Type B pancreatic cell (in vitro differentiated cells): Measurements from ENCODE around the gene HYLS1. TPM values are rescaled to one million over a fixed set of nuclear protein-coding genes. Genes with fewer than 3 reads are reported as not detected.

ENCODE experiments used
- total RNA-seq: library from RNA; stranded (reverse); gene quantifications from 2 replicates; pipeline ENCODE4 v1.2.1, GENCODE V29; 2021; ENCODE audit warnings: low replicate concordance

The HYLS1 gene
- total RNA-seq, 1 donor from 2014 or later = 6.5 TPM

Other genes with a start within 250 kb of the HYLS1 start
- gene ACRV1, start 206.8 kb upstream of the HYLS1 start, total RNA-seq = not detected in 2 replicates
- gene PATE1, start 141.4 kb upstream of the HYLS1 start, total RNA-seq = not detected in 2 replicates
- gene PATE2, start 108.8 kb upstream of the HYLS1 start, total RNA-seq = not detected in 2 replicates
- gene PATE3, start 99.5 kb upstream of the HYLS1 start, total RNA-seq = not detected in 2 replicates
- gene PATE4, start 54.4 kb upstream of the HYLS1 start, total RNA-seq = not detected in 2 replicates
- 11.9 and 13.5 TPM in 2 replicates for gene PUS3, start 15.5 kb downstream of the HYLS1 start, total RNA-seq
- gene DDX25, start 16.8 kb downstream of the HYLS1 start, total RNA-seq = 0.79 and 1.8 TPM in 2 replicates
- gene VSIG10L2, start 58.4 kb downstream of the HYLS1 start, total RNA-seq = 0.31 TPM in 1 of 2 replicates, not detected in the other
- gene CDON, start 175.2 kb downstream of the HYLS1 start, total RNA-seq = 23.5 and 157 TPM in 2 replicates